Measurements from ENCODE around the gene SH2D6. TPM values are rescaled to one million over a fixed set of nuclear protein-coding genes. Genes with fewer than 3 reads are reported as not detected.

Gene SH2D6
- total and polyA plus RNA-seq, 12 donors = 0.06 to 0.72 (median 0.51) TPM; not detected in 9

DNA sequence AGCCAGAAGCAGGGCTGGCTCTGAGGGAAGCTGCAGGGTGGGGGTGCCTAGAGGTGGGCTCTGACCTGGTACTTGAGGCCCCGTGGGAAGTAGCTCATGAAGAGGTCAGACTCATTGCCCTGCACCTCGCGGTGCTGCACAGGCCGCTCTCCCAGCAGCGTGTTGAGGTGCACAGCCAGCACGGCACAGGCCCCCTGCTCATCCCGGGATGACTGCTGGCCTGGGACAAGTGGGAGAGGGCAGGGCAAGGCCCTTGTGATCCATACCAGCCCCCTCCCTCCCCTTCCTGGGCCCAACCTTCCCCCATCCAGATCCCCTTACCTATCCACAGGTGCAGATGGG lies 17.1 kb upstream of the SH2D6 start:
- no peak for ATAC-seq
- Histone ChIP-seq H3K27ac (no peak overlapping the region), H3K4me1 (peaks cover 0 to 26% (median 0%) of the 10 kb centered on the region in 9 donors), H3K27me3 (no peaks in the 10 kb centered on the region), H3K4me3 (no peak overlapping the region), H3K36me3 (peaks cover 0 to 44% (median 0%) of the 10 kb centered on the region in 9 donors), H3K9me3 (peaks cover 0 to 18% (median 0%) of the 10 kb centered on the region in 11 donors)
- no peak for DNase-seq
- TF ChIP-seq, protein P1, sequence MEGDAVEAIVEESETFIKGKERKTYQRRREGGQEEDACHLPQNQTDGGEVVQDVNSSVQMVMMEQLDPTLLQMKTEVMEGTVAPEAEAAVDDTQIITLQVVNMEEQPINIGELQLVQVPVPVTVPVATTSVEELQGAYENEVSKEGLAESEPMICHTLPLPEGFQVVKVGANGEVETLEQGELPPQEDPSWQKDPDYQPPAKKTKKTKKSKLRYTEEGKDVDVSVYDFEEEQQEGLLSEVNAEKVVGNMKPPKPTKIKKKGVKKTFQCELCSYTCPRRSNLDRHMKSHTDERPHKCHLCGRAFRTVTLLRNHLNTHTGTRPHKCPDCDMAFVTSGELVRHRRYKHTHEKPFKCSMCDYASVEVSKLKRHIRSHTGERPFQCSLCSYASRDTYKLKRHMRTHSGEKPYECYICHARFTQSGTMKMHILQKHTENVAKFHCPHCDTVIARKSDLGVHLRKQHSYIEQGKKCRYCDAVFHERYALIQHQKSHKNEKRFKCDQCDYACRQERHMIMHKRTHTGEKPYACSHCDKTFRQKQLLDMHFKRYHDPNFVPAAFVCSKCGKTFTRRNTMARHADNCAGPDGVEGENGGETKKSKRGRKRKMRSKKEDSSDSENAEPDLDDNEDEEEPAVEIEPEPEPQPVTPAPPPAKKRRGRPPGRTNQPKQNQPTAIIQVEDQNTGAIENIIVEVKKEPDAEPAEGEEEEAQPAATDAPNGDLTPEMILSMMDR (IDR thresholded peaks at IDR 0.05) = no peak
- WGBS, 2 donors = 93% methylated on average over 7 of the region's 7 CpGs
- intact Hi-C loops (cut with DNase I) = no loop called here

DNA sequence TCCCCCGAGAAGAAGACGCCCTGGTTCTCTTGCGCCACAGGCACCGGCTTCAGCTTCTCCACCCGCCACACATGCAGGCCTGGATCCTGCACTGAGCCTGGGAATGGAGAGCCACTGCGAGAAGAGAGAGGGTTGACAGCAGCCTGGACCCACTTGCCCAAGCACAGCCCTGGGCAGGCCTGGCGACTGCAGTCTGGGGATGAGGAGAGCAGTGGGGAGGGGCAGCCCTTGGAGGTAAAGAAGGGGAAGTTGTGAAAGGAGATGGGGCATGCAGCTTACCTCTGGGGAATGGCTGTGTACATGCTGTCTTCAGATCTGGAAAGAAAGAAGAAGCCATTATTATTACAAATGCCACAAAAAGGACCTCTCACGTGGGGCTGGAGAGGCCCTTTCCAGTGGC lies 16.7 kb upstream of the SH2D6 start:
- Histone ChIP-seq H3K27ac (no peak overlapping the region), H3K4me3 (no peak overlapping the region), H3K27me3 (no peaks in the 10 kb centered on the region), H3K4me1 (peaks cover 0 to 30% (median 0%) of the 10 kb centered on the region in 9 donors), H3K36me3 (peaks cover 0 to 44% (median 0%) of the 10 kb centered on the region in 9 donors), H3K9me3 (peaks cover 0 to 18% (median 0%) of the 10 kb centered on the region in 11 donors)
- no peak for DNase-seq
- intact Hi-C loops (cut with DNase I) = no loop called here
- WGBS, 2 donors = 91 to 96% methylated on average over 8 of the region's 8 CpGs
- TF ChIP-seq, protein P1 (IDR thresholded peaks at IDR 0.05) = no peak
- ATAC-seq = no peak

DNA sequence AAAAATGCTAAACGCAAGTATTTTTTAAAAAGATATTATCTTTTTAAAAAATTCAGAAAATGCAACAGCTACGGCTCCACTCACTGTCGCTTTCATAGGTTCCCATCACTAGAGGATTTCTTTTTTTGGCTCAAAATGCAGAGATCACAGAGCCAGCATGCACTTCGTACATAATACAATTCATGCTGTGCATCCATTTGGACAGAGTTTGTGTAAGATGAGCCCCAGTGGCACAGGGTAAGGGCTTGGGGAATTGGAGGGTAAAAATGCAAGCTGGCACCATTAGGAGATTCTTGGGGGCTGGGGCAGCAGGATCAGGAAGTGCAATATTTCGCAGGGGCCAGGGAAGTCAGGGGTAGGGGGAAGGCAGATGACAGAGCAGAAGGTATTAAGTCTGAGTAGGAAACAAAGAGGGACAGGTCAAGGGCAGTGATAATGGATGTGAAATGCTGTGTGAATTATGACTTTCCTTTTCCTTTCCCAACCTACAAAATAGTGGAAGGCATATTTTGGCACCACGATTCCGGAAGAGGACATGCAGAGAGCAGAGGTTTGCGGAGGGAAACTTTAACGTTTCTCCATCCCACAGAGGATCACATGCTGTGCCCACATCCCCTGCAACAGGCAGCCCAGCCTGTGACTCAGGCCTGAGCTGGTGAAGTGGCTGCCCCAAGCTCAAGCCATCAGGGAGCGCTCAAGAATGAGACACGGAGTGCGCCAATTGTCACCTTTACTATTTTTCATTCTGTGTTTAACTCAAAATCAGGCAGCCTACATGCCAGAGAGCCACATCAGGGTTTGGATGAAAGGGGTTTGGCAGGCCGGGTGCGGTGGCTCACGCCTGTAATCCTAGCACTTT lies 13.1 kb upstream of the SH2D6 start:
- Histone ChIP-seq H3K27ac (peak overlapping the region in 3 of 10 donors; percentile 15 to 83 (median 22)), H3K4me3 (peak overlapping the region in 1 of 10 donors; percentile 27), H3K4me1 (peaks cover 0 to 63% (median 7%) of the 10 kb centered on the region in 9 donors), H3K9me3 (peaks cover 0 to 18% (median 0%) of the 10 kb centered on the region in 11 donors), H3K36me3 (peaks cover 0 to 12% (median 0%) of the 10 kb centered on the region in 9 donors), H3K27me3 (peaks cover 0 to 4% (median 0%) of the 10 kb centered on the region in 7 donors)
- intact Hi-C loops (cut with DNase I) = no loop called here
- peak in 6 of 8 donors; percentile 51 to 67 (median 62) for ATAC-seq
- 73 to 74% methylated on average over 15 of the region's 15 CpGs for WGBS, 2 donors
- DNase-seq = peak in 1 of 2 donors; percentile 29
- TF ChIP-seq, protein P1 (IDR thresholded peaks at IDR 0.05) = no peak

DNA sequence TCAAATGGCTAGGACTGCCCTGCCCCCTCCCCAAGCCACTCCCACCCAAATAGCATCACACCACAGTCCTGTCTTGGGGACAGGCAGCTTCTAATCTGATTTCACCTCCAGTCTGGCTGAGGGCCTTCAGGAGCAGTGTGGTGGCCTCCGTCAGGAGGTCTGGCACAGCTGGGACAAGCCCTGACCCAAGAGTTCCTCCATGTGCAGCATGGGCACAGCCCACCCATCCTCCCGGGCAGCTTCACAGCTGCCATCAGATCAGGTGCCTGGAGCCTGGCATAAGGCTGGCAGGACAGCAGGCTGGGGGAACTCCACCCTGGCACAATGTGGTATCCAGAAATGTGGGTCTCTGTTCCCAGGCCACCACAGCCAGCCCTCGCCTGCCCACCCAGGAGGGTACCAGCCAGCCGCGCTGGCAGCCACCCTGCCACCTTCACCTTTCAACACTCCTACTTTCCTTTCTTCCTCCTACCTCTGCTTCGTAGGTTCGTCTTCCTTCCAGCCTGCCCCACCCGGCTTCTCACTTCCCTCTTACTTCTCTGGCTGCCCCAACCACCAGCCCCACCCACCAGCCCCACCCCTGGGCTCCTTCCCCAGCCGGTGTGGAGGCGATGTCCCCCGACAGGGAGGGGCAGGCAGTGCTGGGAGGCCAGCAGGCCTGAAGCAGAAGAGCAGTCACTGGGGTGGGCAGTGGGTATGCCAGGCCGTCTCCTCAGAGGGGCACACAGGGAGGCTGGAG lies 8.5 kb upstream of the SH2D6 start, which contains the start of gene CAPG:
TSS of gene CAPG (minus strand) at position 522 of the 739 bp plus-strand sequence. CDS start 8,221 bp downstream, outside the sequence.
- intact Hi-C loops (cut with DNase I) = no loop called here
- WGBS, 2 donors = 61 to 65% methylated on average over 12 of the region's 12 CpGs
- Histone ChIP-seq H3K36me3 (no peaks in the 10 kb centered on the region), H3K4me1 (peaks cover 0 to 75% (median 15%) of the 10 kb centered on the region in 9 donors), H3K27me3 (peaks cover 0 to 23% (median 9%) of the 10 kb centered on the region in 7 donors), H3K9me3 (no peaks in the 10 kb centered on the region), H3K4me3 (peak within 1 kb of the TSS in 2 of 10 donors; percentile 11 to 48), H3K27ac (peak within 1 kb of the TSS in 1 of 10 donors; percentile 82)
- TF ChIP-seq, protein P1 (IDR thresholded peaks at IDR 0.05) = no peak
- ATAC-seq = peak in 6 of 8 donors; percentile 16 to 49 (median 28)
- DNase-seq = peak in 1 of 2 donors; percentile 55
